HepG2 (cell line): ENCODE results near the gene LIN28A.

Experiments
- BHLHE40 ChIP-seq: IDR thresholded peaks from 2 replicates; pipeline ENCODE4 v1.6.1; 2011; ENCODE audit warnings: low read length, improper control_type of control experiment
- CBX5 ChIP-seq: sonication (generic); formaldehyde crosslinking; IDR thresholded peaks from 2 replicates; pipeline ENCODE4 v1.4.0; 2020; ENCODE audit warnings: missing genetic modification reagents, borderline replicate concordance
- CTCF ChIP-seq: sonication (generic); formaldehyde crosslinking; IDR thresholded peaks from 2 replicates; pipeline ENCODE4 v1.5.0; 2020; ENCODE audit warnings: mild to moderate bottlenecking, missing genetic modification reagents, moderate library complexity
- ZNF121 ChIP-seq: sonication (generic); formaldehyde crosslinking; IDR thresholded peaks from 2 replicates; pipeline ENCODE4 v1.5.0; 2020; ENCODE audit warnings: mild to moderate bottlenecking, missing genetic modification reagents
- ZNF747 ChIP-seq: sonication (generic); formaldehyde crosslinking; IDR thresholded peaks from 2 replicates; pipeline ENCODE4 v1.8.1; 2023; ENCODE audit warnings: missing genetic modification reagents, mild to moderate bottlenecking, borderline replicate concordance

GRCh38 chr1:26469558-26469957, 58.9 kb downstream of the LIN28A start:
- TF ChIP-seq CTCF (CRISPR knock-in tag) = no peak
- no peak for TF ChIP-seq ZNF747
- no peak for TF ChIP-seq CBX5 (CRISPR knock-in tag)
- no peak for TF ChIP-seq ZNF121
- no peak for TF ChIP-seq BHLHE40
